Stimulated activated CD4-positive, alpha-beta T cell treated with anti-CD3 and anti-CD28 coated beads, Interleukin-1b, Interleukin-23, amount 100 ng/mL, for 4 hours (primary cell): ENCODE measurements around the gene CYTIP.
A peak's percentile ranks its signal among the peaks of the same experiment; 100 is the strongest.
"Not testable (repeated sequence)": the region's sequence is repeated elsewhere in the genome, so short reads cannot be mapped to it uniquely, and the experiment has no call there.

Source experiments
- DNase-seq, 2 donors: peaks; one replicate each; pipeline ENCODE4 v3.0.0-alpha.2; 2020; ENCODE audit warnings: low read depth in 2 of 2

CYTIP gene

DNA sequence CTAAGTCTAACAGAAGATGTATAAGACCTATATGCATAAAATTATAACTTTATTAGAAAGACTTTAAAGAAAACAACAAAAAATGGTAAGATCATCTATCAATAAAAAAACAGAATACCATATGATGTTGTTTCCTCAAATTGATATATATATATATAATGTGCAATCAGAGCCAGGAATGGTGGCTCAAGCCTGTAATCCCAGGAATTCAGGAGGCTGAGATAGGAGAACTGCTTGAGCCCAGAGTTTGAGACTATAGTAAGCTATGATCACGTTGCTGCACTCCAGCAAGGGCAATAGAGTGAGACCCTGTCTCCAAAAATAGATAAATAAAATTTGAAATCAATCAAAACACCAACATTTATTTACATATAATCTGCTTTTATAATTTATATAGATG lies 19.5 kb downstream of the CYTIP start:
- no peak for DNase-seq

DNA sequence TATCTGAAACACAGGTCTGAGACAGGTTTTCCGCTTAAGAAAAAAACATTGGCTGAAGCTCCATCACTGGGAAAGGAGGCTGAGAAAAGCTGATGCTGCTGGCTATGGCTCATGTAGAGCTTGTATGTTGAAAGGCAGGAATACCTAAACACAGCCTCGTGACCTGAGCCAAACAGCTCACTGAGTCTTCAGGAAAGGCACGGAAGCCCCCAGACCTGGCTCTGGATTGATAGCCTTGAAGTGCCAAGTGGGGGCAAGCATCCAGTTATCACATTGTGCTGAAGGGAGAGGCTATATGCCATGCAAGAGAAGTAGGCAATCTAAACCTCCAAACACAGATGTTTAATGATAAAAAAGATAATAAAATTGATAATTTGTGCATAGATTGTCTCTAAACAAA lies 21.9 kb downstream of the CYTIP start:
- DNase-seq = no peak

DNA sequence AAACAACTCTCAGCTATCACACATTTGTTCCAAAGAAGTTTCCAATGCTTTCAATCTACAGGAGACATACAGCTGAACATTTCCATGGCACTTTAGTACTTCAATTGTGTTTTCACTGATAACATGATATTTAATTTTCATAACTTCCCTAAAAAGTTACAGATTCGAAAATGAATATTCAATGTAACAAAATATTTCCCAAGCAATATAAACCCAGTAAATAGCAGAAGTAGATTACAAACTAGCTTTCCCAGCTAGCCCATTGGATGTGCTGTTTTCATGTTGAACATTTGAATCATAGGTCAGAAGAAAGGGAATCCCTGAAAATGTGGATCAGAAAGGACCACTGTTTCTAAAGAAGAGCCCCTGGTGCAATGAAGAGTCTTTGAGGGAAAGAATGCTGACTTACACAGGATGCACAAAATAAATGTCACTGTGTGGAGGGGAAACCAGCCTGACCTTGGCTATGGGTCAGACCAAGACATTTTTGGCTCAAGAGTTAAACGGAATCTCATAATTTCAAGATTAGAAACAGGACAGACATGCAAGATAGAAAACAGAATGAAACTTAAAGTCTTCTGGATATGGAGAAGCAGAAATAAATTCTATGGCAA lies 22.5 kb downstream of the CYTIP start:
- DNase-seq = no peak

DNA sequence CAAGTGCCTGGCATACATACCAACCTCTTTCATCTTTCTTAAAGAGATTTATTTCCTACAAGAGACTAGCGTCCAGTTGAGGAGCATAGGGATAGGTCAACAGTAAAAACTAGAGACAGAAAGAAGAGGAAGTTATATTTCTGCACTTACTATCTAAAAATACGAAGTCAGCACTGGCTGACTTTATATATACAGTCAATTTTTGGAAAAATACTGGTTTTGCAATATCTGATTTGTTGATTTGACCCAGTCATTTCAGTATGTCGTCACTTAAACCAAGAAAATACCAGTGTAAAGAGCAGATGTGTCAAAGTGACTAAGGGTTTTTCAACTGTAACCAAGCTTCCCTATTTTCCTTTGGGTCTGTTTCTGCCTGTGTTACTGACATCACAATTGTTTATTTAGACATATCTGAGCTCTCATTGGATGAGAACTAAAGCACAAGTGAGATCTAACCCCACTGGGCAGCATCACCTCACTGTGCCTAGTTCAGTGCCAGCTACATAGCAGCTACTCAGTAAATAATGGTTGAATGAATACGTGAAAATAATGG lies 23.0 kb downstream of the CYTIP start:
- no peak for DNase-seq

DNA sequence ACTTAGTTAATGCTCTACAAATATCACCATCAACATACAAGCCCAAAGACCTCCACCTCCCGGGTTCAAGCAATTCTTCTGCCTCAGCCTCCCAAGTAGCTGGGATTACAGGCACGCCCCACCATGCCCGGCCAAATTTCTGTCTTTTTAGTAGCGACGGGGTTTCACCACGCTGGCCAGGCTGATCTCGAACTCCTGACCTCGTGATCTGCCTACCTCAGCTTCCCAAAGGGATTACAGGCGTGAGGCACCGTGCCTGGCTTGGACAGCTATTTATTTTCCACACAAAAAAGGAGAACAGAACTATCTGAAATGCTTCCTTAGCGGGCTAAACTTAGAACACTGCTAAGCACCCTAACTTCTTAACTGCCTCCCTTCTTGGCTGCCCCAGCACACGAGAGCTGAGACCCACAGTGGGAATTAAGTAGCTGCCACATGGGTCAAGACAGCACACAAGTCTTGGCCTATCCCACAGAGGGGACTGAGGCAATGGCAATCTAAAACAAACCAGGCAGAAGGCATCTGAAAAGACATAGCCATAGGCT lies 24.8 kb downstream of the CYTIP start:
- no peak for DNase-seq

DNA sequence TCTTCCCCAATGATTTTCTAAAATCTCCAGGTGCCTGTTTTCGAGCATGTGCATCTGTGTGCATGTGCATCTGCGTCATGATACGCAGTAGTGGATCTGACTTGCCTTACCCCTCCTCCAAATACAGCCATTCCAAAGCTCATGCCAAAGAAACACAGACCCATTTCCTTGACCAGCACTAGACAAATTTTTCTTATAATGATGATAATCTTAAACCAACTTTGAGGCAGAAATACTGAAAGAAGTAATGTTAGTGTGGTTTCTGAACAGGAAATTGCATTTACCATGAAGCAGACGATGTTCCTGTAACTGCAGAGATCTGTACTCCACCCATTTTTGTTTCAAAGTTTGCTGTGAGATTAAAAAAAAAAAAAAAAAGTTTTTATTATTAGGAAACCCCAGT lies 25.6 kb downstream of the CYTIP start:
- DNase-seq = no peak

DNA sequence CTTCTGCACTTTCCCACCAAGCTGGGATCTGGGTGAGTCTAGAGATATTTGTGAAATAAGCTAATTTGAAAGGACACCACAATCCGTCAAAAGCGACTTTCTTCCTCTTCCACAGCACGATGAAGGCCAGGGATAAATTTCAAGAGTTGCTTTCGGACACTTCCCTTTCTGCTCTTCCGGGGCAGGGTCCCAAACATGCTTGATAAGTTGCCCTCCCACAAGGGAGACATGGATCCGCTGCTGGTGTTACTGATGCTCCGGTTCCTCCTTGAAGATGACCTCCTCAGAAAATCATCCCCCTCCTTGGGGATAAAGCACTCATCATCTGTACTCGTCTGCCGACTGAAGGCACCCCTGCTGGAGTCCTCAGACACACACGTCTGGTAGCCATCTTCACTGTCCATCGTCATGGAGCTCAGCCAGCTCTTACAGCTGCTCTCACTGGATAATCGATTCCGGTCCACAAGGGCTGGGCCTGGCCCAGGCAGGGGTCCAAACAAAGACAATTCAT lies 28.2 kb downstream of the CYTIP start:
- DNase-seq = no peak

DNA sequence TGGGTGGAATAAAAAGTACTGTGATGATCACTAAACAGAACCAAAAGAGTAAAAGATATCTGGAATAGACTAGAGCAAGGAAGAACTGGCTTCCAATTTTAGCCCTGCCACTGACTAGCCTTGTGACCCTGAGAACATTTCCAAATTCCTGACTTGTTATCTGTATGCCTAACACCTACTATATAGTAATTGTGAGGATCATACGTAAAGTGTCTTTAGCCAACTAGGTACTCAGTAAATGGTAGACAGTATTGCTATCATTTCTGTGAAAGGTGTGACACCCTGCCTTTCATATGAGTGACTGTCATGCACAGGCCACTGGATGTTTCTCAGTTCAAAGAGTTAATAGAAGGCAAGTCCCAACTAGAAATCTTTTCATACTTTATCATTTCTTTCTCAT lies 29.8 kb downstream of the CYTIP start:
- no peak for DNase-seq

DNA sequence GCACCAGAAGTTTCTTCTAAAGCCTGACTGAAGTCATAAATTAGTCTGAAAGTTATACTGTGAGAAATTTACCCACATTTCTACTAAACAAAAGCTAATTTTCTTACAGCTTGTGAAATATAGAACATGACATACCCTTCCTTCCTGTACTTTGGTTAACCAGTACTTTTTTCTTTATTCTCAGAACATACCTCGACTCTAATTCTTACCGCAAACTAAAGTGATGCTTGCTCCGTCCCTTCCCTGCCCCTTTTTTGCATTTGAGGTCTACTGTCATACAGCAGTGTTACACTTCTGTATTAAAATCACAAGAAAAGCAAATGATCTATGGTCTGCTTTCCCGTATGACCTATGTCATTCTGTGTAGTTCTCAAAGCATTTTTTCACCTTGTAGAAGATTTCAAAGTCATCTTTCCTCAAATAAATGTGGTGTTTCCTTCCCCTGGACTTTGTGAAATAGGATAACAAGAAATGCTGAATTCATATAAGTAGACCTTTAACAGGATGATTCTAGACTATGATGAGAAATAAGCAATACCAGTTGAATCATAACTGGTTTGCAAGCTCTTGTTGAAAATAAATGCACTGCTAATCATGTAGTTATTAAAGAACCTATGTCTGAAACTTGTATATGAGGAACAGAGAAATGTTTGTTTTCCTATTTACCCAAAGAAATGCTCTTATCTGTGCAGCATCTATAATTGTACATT lies 30.4 kb downstream of the CYTIP start:
- DNase-seq = no peak

DNA sequence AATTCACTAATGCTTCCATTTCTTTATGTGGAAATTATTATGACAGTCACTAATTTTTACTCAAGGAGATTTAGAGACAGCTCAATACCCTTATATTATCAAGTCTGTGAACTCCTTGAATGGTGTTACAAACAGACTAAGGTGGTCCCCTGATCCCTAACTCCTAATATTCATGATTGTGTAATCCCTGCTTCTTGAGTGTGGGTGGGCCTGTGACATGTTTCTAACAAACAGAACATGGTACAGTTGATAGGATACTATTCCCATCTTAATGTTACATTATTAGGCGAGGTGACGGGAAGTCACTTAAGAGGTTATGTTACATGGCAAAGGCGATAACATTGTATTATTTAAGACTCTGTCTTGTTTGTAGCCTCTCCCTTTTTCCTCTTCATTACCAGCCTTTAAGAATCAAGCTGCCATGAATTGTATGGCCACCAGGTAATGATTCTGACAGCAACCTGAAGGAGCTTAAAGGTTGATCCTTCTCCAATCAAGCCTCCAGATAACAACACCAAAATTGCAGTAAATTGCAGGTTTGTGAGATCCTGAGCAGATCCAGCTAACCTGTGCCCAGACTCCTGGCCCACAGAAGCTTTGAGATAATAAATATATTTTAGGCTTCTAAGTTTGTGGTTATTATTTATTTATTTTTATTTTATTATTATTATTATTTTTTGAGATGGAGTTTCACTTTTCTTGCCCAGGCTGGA lies 32.1 kb downstream of the CYTIP start:
- no peak for DNase-seq

DNA sequence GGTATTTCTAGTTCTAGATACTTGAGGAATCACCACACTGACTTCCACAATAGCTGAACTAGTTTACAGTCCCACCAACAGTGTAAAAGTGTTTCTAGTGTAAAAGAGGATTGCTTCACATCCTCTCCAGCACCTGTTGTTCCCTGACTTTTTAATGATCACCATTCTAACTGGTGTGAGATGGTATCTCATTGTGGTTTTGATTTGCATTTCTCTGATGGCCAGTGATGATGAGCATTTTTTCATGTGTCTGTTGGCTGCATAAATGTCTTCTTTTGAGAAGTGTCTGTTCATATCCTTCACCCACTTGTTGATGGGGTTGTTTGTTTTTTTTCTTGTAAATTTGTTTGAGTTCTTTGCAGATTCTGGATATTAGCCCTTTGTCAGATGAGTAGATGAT lies 38.5 kb downstream of the CYTIP start:
- DNase-seq = not testable (repeated sequence)

DNA sequence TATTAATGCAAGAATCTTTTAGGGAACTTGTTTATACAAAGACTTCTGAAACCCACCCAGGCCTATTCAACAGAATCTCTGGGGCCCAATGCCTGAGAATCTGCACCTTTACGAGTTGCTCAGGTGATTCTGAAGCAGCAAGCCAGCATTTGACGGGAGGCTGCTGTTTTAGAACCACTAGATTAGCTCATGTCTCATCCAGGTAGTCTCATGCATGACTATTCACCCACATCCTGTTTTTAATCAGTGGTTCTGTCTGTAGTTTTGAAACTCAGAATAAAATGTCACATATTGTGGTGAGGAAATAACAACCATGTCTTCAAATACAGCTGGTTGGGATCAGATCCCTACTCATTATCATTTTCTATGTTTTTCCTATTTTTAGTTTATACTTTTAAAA lies 39.5 kb downstream of the CYTIP start:
- peak in 1 of 2 donors; percentile 44 for DNase-seq

DNA sequence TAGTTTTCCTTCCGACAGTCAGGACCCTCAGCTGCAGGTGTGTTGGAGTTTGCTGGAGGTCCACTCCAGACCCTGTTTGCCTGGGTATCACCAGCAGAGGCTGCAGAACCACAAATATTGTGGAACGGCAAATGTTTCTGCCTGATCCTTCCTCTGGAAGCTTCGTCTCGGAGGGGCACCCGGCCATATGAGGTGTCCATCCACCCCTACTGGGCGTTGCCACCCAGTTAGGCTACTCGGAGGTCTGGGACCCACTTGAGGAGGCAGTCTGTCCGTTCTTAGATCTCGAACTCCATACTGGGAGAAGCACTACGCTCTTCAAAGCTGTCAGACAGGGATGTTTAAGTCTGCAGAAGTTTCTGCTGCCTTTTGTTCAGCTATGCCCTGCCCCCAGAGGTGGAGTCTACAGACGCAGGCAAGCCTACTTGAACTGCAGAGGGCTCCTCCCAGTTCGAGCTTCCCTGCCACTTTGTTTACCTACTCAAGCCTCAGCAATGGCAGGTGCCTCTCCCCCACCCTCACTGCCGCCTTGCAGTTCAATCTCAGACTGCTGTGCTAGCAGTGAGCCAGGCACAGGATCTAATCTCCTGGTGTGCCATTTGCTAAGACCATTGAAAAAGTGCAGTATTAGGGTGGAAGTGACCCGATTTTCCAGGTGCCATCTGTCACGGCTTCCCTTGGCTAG lies 40.9 kb downstream of the CYTIP start:
- not testable (repeated sequence) for DNase-seq

DNA sequence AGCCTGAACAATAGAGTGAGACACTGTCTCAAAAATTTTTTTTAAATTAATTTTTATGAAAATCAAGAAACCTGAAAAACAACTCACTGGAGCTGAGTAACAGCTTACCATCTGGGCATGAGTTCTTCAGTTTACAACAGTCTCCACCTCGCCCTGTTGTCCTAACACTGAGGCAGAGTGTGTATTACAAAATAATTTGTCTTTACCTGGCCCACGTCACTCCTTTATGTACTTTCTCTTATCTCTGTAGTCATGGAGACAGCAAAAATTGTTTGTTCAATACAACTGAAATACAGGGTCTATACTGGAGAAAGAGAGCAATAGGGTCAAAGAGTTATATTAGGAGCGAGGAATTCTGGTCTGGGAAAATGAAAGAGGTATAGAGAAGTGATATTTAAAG lies 48.1 kb downstream of the CYTIP start:
- DNase-seq = no peak

DNA sequence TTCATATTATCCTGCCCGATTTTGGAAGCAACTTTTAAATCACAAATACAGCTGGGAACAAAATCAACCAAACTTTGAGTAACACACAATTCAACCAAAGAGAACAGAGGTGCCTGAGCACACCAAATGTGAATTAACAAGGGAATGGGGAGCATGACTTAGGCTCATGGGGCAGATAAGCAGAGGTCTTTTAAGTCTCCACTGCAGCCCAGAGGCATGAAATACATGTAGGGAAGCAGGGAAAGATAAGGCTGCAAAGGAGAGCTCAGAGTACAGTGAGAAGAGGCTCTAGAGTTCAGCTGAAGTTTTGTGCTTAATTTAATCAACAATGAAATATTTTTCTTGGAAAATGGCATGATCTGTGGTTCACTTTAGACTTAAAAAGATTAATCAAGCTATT lies 49.0 kb downstream of the CYTIP start:
- no peak for DNase-seq

DNA sequence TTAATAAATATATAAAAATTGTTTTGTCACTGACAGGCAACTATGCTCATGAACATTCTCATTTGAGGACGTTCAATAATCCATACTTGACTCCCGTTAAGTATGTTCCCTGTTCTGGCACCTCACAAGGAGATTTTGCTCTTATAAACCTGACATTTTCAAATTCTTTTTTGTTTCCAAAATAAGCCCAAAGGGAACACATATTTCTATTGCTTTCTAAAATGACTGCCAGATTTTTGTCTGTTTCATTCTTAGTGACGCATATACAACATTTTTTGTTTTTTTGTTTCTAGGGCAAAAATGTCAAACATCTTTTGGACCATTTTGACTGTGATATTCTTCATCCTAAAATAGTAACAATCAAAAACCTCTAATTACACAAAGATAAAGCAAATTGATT lies 50.5 kb downstream of the CYTIP start:
- DNase-seq = no peak

DNA sequence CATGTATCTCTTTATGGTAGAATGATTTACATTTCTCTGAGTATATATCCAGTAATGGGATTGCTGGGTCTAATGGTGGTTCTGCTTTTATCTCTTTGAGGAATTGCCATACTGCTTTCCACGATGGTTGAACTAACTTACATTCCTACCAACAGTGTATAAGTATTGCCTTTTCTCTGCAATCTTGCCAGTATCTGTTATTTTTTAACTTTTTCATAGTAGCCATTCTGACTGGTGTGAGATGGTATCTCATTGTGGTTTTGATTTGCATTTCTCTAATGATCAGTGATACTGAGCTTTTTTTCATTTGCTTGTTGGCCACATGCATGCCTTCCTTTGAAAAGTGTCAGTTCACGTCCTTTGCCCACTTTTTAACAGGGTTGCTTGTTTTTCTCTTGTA lies 55.1 kb downstream of the CYTIP start:
- no peak for DNase-seq

DNA sequence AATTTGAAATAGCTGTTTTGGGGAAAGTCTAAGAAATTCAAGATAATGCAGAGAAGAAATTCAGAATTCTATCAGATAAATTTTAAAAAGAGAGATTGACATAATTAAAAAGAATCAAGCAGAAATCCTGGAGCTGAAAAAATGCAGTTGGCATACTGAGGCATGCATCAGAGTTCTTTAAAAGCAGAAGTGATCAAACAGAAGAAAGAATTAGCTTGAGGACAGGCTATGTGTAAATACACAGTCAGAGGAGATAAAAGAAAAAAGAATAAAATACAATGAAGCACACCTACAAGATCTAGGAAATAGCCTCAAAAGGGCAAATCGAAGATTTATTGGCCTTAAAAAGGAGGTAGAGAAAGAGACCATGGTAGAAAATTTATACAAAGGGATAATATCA lies 57.1 kb downstream of the CYTIP start:
- no peak for DNase-seq

DNA sequence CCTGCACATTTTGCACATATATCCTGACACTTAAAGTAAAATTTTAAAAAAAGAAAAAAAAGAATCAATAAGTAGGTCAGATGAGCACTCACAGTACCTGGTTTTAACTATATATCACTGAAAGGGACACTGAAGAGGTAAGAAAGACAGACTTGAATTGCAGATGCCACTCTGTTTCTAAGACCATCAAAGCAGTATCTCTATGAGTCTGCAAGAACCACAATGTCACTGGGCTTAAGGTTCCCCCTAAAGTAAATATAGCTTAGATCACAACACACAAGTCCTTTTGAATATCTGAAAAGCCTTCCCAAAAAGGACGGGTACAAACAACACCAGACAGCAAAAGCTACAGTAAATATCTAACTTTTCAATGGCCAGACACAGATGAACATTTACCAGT lies 57.6 kb downstream of the CYTIP start:
- no peak for DNase-seq

DNA sequence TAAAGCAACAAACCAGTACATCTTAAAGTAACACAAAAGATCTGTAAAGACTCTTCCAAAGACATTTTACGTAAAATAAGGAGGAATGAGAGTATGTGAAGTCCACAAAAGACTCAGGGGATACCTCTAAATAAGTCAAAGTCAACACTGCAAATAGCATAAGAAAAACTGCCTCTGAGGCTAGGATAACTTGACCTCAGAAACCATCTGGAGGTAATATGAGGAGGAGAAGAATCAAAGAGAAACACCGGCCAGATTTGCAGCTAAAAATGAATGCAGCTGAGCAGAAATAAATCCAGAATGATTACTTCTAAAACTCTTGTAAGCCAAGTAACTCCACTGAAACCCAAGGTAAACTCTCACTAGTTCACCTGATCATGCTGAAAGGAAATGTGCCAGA lies 66.0 kb downstream of the CYTIP start:
- DNase-seq = no peak

DNA sequence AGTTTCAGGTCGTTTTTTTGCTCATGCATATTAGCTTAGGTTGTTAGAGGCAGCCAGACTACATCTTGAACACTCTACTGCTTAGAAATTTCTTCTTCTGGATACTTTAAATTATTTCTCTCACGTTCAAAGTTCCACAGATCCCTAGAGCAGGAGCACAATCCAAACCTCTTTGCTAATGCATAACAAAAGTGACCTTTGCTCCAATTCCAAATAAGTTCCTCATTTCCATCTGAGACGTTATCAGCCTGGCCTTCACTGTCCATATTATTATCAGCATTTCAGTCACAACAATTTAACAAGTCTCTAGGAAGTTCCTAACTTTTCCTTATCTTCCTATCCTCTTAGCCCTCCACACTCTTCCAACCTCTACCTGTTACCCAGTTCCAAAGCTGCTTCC lies 67.8 kb downstream of the CYTIP start:
- DNase-seq = no peak

DNA sequence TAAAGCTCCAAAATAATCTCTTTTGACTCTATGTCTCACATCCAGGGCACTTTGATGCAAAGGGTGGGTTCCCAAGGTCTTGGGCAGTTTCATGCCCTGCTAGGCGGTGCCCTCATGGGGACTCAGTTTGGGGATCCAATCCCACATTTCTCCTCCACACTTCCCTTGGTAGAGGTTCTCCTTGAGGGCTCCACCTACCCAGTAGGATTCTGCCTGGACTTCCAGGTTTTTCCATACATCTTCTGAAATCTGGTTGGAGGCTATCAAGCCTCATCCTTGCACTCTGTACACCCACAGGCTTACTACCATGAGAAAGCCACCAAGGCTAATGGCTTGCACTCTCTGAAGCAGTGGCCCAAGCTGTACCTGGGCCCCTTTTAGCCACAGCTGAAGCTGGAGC lies 68.5 kb downstream of the CYTIP start:
- DNase-seq = no peak
